ENCODE data around the gene ADAMTS10. TPM values are rescaled to one million over a fixed set of nuclear protein-coding genes. Genes with fewer than 3 reads are reported as not detected.

Gene ADAMTS10
- total RNA-seq, 1 experiment from 2014 or later: 26.5 TPM

GRCh38 chr19:8629996-8630683 lies 19.6 kb upstream of the ADAMTS10 start, which contains the start of gene NFILZ:
NFILZ (plus strand) TSS chr19:8630633; CDS start chr19:8676766, 46,133 bp downstream.
- WGBS (ENCODE audit: extremely low coverage, insufficient read length, low lambda C conversion rate): no CpG with 5 or more reads among the region's 11 CpGs
- H3K36me3 Mint-ChIP-seq (ENCODE audit: insufficient read depth in 1 of 3, low read depth in 3 of 3): no peaks in the 10 kb centered on the region
- no peak within 1 kb of the TSS for H3K27ac ChIP-seq (ENCODE audit: insufficient read length, low read depth, low read length)

More at GRCh38 chr19:8629996-8630683, 19.6 kb upstream of the ADAMTS10 start, which contains the start of gene NFILZ:
- Histone ChIP-seq H3K56ac (ENCODE audit: insufficient read length, low read depth, low read length) (peak within 1 kb of the TSS; percentile 82), H2AFZ (ENCODE audit: low read length) (no peak within 1 kb of the TSS), H4K5ac (ENCODE audit: insufficient read length, low read depth, low read length) (no peak within 1 kb of the TSS), H3K4me1 (ENCODE audit: insufficient read depth, low read length) (no peaks in the 10 kb centered on the region), H3K79me1 (ENCODE audit: insufficient read depth, low read depth, low read length, poor library complexity, severe bottlenecking) (no peaks in the 10 kb centered on the region), H2BK20ac (ENCODE audit: low read depth, low read length, poor library complexity, severe bottlenecking) (no peak within 1 kb of the TSS), H2BK5ac (ENCODE audit: insufficient read length, low read length) (no peak within 1 kb of the TSS), H3K23ac (ENCODE audit: insufficient read length, low read depth, low read length) (no peak within 1 kb of the TSS), H4K91ac (ENCODE audit: insufficient read length, low read depth, low read length) (no peak within 1 kb of the TSS), H2BK120ac (ENCODE audit: low read depth, low read length, poor library complexity, severe bottlenecking) (no peak within 1 kb of the TSS), H3K27me3 (ENCODE audit: insufficient read depth, low read length) (no peaks in the 10 kb centered on the region), H3T11ph (ENCODE audit: low read length) (no peak within 1 kb of the TSS), H2BK12ac (ENCODE audit: insufficient read length, low read depth, low read length) (no peak within 1 kb of the TSS), H4K8ac (replicated peaks; ENCODE audit: insufficient read length, low read depth, low read length) (no peak within 1 kb of the TSS), H3K9ac (ENCODE audit: extremely low read depth, insufficient read length, low read length) (no peak within 1 kb of the TSS), H3K18ac (ENCODE audit: insufficient read length, low read depth, low read length) (no peak within 1 kb of the TSS), H3K4me2 (ENCODE audit: insufficient read depth, insufficient read length, low read length) (no peak within 1 kb of the TSS), H3K23me2 (ENCODE audit: insufficient read length, low read depth, low read length, poor library complexity, severe bottlenecking) (no peaks in the 10 kb centered on the region), H3K4ac (ENCODE audit: low read depth, low read length) (no peak within 1 kb of the TSS), H3K79me2 (ENCODE audit: insufficient read depth, low read length) (no peaks in the 10 kb centered on the region), H2BK15ac (ENCODE audit: low read depth, low read length) (no peak within 1 kb of the TSS), H4K20me1 (ENCODE audit: control insufficient read depth, insufficient read depth, insufficient read length) (no peaks in the 10 kb centered on the region), H3K9me3 (ENCODE audit: control insufficient read depth, low read depth, low read length) (no peaks in the 10 kb centered on the region), H3K14ac (ENCODE audit: insufficient read depth, low read length) (no peak within 1 kb of the TSS; the same call in 1 of the 2 replicates), H2AK5ac (ENCODE audit: insufficient read length, low read length) (no peak within 1 kb of the TSS)
- H3K27ac Mint-ChIP-seq: peak within 1 kb of the TSS; percentile 16 to 81 (median 74); a peak in 4 of 7 replicates
- peaks cover 3% of the 10 kb centered on the region in 2 experiments; a peak in 4 of 5 replicates for H3K9me3 Mint-ChIP-seq
- H3K27me3 Mint-ChIP-seq (ENCODE audit: low read depth): peaks cover 3% of the 10 kb centered on the region; the same call in 1 of the 2 replicates
- no peak for TF ChIP-seq CTCF (conservative IDR thresholded peaks at IDR 0.05)
- no peak for DNase-seq
- H3K4me3 Mint-ChIP-seq: no peak within 1 kb of the TSS
- peaks cover 15 to 33% of the 10 kb centered on the region in 2 experiments for H3K4me1 Mint-ChIP-seq

Measured in H9 (cell line).